ENCODE results near the gene CHRNA9.

CHRNA9 gene

GRCh38 chr4:40377512-40378365 lies 42.6 kb downstream of the CHRNA9 start:
- no peak overlapping the region for H3K9ac ChIP-seq
- no peaks in the 10 kb centered on the region for H3K36me3 ChIP-seq (ENCODE audit: insufficient read depth)
- no peak for TF ChIP-seq CTCF (conservative IDR thresholded peaks at IDR 0.05; ENCODE audit: low read depth, low read length)
- H3K4me1 ChIP-seq (ENCODE audit: low read depth, poor library complexity, severe bottlenecking), result no peaks in the 10 kb centered on the region
- no peaks in the 10 kb centered on the region for H4K20me1 ChIP-seq (ENCODE audit: insufficient read depth)
- no peak overlapping the region for H3K27ac ChIP-seq
- H2AFZ ChIP-seq (ENCODE audit: low read depth), result no peak overlapping the region
- no peak overlapping the region for H3K4me3 ChIP-seq (IDR thresholded peaks at IDR 0.05; ENCODE audit: insufficient read depth, low read depth, low read length)
- H3K27me3 ChIP-seq (ENCODE audit: insufficient read depth, low read depth), result no peaks in the 10 kb centered on the region
- no peak overlapping the region for H3K4me2 ChIP-seq
- no peaks in the 10 kb centered on the region for H3K79me2 ChIP-seq (ENCODE audit: insufficient read depth, low read depth)

GRCh38 chr4:40378619-40379018 lies 43.5 kb downstream of the CHRNA9 start:
- Histone ChIP-seq H3K4me3 (IDR thresholded peaks at IDR 0.05; ENCODE audit: insufficient read depth, low read depth, low read length) (no peak overlapping the region), H3K27me3 (ENCODE audit: insufficient read depth, low read depth) (no peaks in the 10 kb centered on the region), H3K36me3 (ENCODE audit: insufficient read depth) (no peaks in the 10 kb centered on the region), H3K27ac (no peak overlapping the region), H3K9ac (no peak overlapping the region), H2AFZ (ENCODE audit: low read depth) (no peak overlapping the region), H4K20me1 (ENCODE audit: insufficient read depth) (no peaks in the 10 kb centered on the region), H3K4me2 (no peak overlapping the region), H3K79me2 (ENCODE audit: insufficient read depth, low read depth) (no peaks in the 10 kb centered on the region), H3K4me1 (ENCODE audit: low read depth, poor library complexity, severe bottlenecking) (no peaks in the 10 kb centered on the region)
- no peak for TF ChIP-seq CTCF (conservative IDR thresholded peaks at IDR 0.05; ENCODE audit: low read depth, low read length)

- Histone ChIP-seq H2AFZ (ENCODE audit: low read depth) (no peak overlapping the region), H3K4me3 (IDR thresholded peaks at IDR 0.05; ENCODE audit: insufficient read depth, low read depth, low read length) (no peak overlapping the region), H3K4me2 (no peak overlapping the region), H3K4me1 (ENCODE audit: low read depth, poor library complexity, severe bottlenecking) (no peaks in the 10 kb centered on the region), H3K27ac (no peak overlapping the region), H4K20me1 (ENCODE audit: insufficient read depth) (no peaks in the 10 kb centered on the region), H3K9ac (no peak overlapping the region), H3K79me2 (ENCODE audit: insufficient read depth, low read depth) (no peaks in the 10 kb centered on the region), H3K27me3 (ENCODE audit: insufficient read depth, low read depth) (no peaks in the 10 kb centered on the region), H3K36me3 (ENCODE audit: insufficient read depth) (no peaks in the 10 kb centered on the region)
- TF ChIP-seq CTCF (conservative IDR thresholded peaks at IDR 0.05; ENCODE audit: low read depth, low read length), result no peak
Observed at GRCh38 chr4:40379248-40379647, 44.1 kb downstream of the CHRNA9 start.

GRCh38 chr4:40380647-40381046 lies 45.5 kb downstream of the CHRNA9 start:
- Histone ChIP-seq H3K4me3 (IDR thresholded peaks at IDR 0.05; ENCODE audit: insufficient read depth, low read depth, low read length) (no peak overlapping the region), H3K27me3 (ENCODE audit: insufficient read depth, low read depth) (no peaks in the 10 kb centered on the region), H4K20me1 (ENCODE audit: insufficient read depth) (no peaks in the 10 kb centered on the region), H3K36me3 (ENCODE audit: insufficient read depth) (no peaks in the 10 kb centered on the region), H2AFZ (ENCODE audit: low read depth) (no peak overlapping the region), H3K9ac (no peak overlapping the region), H3K4me2 (no peak overlapping the region), H3K4me1 (ENCODE audit: low read depth, poor library complexity, severe bottlenecking) (no peaks in the 10 kb centered on the region), H3K27ac (no peak overlapping the region), H3K79me2 (ENCODE audit: insufficient read depth, low read depth) (no peaks in the 10 kb centered on the region)
- no peak for TF ChIP-seq CTCF (conservative IDR thresholded peaks at IDR 0.05; ENCODE audit: low read depth, low read length)
